CD4-positive, alpha-beta T cell (primary cell): Measurements from ENCODE around the gene GPX3. TPM values are rescaled to one million over a fixed set of nuclear protein-coding genes. Genes with fewer than 3 reads are reported as not detected.

Experiments
- ATAC-seq: fragments of 200-7000 bp; cut with Tn5 transposase; one replicate; pipeline ENCODE4 v1.10.0; 2022; ENCODE audit warnings: mild to moderate bottlenecking; ENCODE audit not compliant: poor library complexity
- CTCF ChIA-PET: fragments of 350-600 bp; sonication (Branson Sonifier 250); formaldehyde crosslinking; loops from one replicate; lab custom pipeline; 2021; ENCODE audit warnings: antibody characterized with exemption, inconsistent platforms; lab: Charles Lee
- POLR2A ChIA-PET: fragments of 350-600 bp; sonication (Branson Sonifier 250); formaldehyde crosslinking; loops from one replicate; lab custom pipeline; 2021; ENCODE audit warnings: antibody characterized with exemption, inconsistent platforms; lab: Charles Lee
- DNase-seq, 14 experiments: peaks; one replicate each; pipeline ENCODE4 v3.0.0-alpha.2; 2013 to 2020; ENCODE audit warnings: mixed read lengths in 2 of 14
- H3K27ac ChIP-seq, 2 donors: one replicate each; pipeline versions ENCODE4 v1.5.1 to v1.7.0; 2013; ENCODE audit warnings: low read length in 2 of 2, low read depth in 1 of 2, mild to moderate bottlenecking in 1 of 2
- H3K27me3 ChIP-seq, 2 experiments: 1 replicate in 1 of 2; 2 replicates in 1 of 2; pipeline versions ENCODE4 v1.6.1 to v1.7.0; 2013; ENCODE audit warnings: low read length in 2 of 2, control low read depth in 1 of 2, mild to moderate bottlenecking in 1 of 2, moderate library complexity in 1 of 2; ENCODE audit not compliant: insufficient read depth in 2 of 2, control insufficient read depth in 1 of 2
- H3K36me3 ChIP-seq: one replicate; pipeline ENCODE4 v1.6.1; 2013; ENCODE audit warnings: low read length, control low read depth; ENCODE audit not compliant: insufficient read depth
- H3K4me1 ChIP-seq: one replicate; pipeline ENCODE4 v1.6.1; 2013; ENCODE audit warnings: low read length, control low read depth; ENCODE audit not compliant: insufficient read depth
- H3K4me3 ChIP-seq: one replicate; pipeline ENCODE4 v1.5.1; 2013; ENCODE audit warnings: mild to moderate bottlenecking, low read length, moderate library complexity
- H3K9me3 ChIP-seq, 2 experiments: 1 replicate in 1 of 2; 2 replicates in 1 of 2; pipeline versions ENCODE4 v1.6.1 to v1.7.0; 2013; ENCODE audit warnings: low read length in 2 of 2, mild to moderate bottlenecking in 2 of 2, control low read depth in 1 of 2, moderate library complexity in 1 of 2; ENCODE audit not compliant: control insufficient read depth in 1 of 2, insufficient read depth in 1 of 2
- H3K27ac Mint-ChIP-seq: one replicate; pipeline ENCODE4 v1.8.0; 2020; ENCODE audit warnings: mixed read lengths
- H3K27me3 Mint-ChIP-seq: one replicate; pipeline ENCODE4 v1.8.0; 2021; ENCODE audit warnings: mixed read lengths
- H3K36me3 Mint-ChIP-seq: one replicate; pipeline ENCODE4 v1.8.0; 2021; ENCODE audit warnings: low read depth, mixed read lengths
- H3K4me1 Mint-ChIP-seq: one replicate; pipeline ENCODE4 v1.8.0; 2021; ENCODE audit warnings: low read depth, mixed read lengths
- H3K4me3 Mint-ChIP-seq: one replicate; pipeline ENCODE4 v1.8.0; 2020; ENCODE audit warnings: mild to moderate bottlenecking, mixed read lengths
- H3K9me3 Mint-ChIP-seq: one replicate; pipeline ENCODE4 v1.8.0; 2020; ENCODE audit warnings: mixed read lengths
- intact Hi-C, 2 experiments: fragments of 100-400 bp; cut with DNase I in 1 of 2; cut with micrococcal nuclease in 1 of 2; formaldehyde crosslinking; loops; one replicate each; pipeline versions ENCODE4 v1.15.1 to v1.9.0; 2023 to 2025; cut with DNase I, micrococcal nuclease
- total RNA-seq, 174 experiments: library from RNA in 2 of 174; stranded (reverse) in 2 of 174; gene quantifications; one replicate each; pipeline ENCODE4 v1.2.3 and lab custom pipeline; 2021 to 2026
- TF ChIP-seq, protein P1 (sequence below): fragments of 200-600 bp; IDR thresholded peaks from one replicate; pipeline ENCODE4 v1.8.0; 2022; ENCODE audit warnings: antibody characterized with exemption, mild to moderate bottlenecking

GPX3 gene
- total RNA-seq, 2 experiments from 2014 or later, result 0.58 TPM; not detected in 1

- Mint-ChIP-seq H3K36me3 (peaks cover 68% of the 10 kb centered on the region), H3K27me3 (no peaks in the 10 kb centered on the region), H3K27ac (peak overlapping the region; percentile 66), H3K4me1 (peaks cover 78% of the 10 kb centered on the region), H3K4me3 (no peak overlapping the region), H3K9me3 (no peaks in the 10 kb centered on the region)
- TF ChIP-seq, protein P1, sequence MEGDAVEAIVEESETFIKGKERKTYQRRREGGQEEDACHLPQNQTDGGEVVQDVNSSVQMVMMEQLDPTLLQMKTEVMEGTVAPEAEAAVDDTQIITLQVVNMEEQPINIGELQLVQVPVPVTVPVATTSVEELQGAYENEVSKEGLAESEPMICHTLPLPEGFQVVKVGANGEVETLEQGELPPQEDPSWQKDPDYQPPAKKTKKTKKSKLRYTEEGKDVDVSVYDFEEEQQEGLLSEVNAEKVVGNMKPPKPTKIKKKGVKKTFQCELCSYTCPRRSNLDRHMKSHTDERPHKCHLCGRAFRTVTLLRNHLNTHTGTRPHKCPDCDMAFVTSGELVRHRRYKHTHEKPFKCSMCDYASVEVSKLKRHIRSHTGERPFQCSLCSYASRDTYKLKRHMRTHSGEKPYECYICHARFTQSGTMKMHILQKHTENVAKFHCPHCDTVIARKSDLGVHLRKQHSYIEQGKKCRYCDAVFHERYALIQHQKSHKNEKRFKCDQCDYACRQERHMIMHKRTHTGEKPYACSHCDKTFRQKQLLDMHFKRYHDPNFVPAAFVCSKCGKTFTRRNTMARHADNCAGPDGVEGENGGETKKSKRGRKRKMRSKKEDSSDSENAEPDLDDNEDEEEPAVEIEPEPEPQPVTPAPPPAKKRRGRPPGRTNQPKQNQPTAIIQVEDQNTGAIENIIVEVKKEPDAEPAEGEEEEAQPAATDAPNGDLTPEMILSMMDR, result no peak
- POLR2A ChIA-PET, result interaction anchor here (1.9 kb wide), 1 partner anchor 12 kb away, joined by 8 read pairs; no protein-coding TSS in a partner anchor
- H3K27me3 ChIP-seq, result no peaks in the 10 kb centered on the region
- DNase-seq (no peak), ATAC-seq (no peak)
- H3K27ac ChIP-seq, result no peak overlapping the region
- no peaks in the 10 kb centered on the region for H3K9me3 ChIP-seq
- H3K4me3 ChIP-seq, result no peak overlapping the region
- H3K36me3 ChIP-seq, result peaks cover 71% of the 10 kb centered on the region
- CTCF ChIA-PET, result interaction anchor here (2.3 kb wide), 1 partner anchor 44 kb away, joined by 11 read pairs; no protein-coding TSS in a partner anchor
- intact Hi-C loops, result no loop called here
- H3K4me1 ChIP-seq, result peaks cover 75% of the 10 kb centered on the region
Measured at GRCh38 chr5:151070449-151070848, 50.1 kb downstream of the GPX3 start.

DNA sequence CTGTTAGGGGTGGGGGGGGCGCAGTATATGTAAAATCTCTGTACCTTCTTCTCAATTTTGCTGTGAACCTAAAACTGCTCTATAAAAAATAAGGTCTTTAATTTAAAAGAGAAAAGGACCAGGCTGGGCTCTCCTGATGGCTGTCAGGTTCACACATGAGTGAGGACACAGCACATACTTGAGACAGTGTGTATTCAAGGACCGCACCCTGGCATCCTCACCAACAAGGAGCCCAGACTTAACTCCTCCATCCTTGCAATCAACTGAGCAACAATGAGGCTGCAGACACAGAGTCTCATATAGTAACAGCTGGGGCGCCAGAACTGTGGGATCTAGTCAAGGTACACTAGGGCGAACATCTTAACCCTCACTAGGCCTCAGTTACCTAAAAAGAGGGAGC, 50.6 kb downstream of the GPX3 start:
- DNase-seq, result no peak
- no peaks in the 10 kb centered on the region for H3K9me3 ChIP-seq
- intact Hi-C loops, result no loop called here
- peaks cover 72% of the 10 kb centered on the region for H3K36me3 ChIP-seq
- Mint-ChIP-seq H3K27me3 (no peaks in the 10 kb centered on the region), H3K36me3 (peaks cover 66% of the 10 kb centered on the region), H3K9me3 (no peaks in the 10 kb centered on the region), H3K4me3 (no peak overlapping the region), H3K27ac (no peak overlapping the region), H3K4me1 (peaks cover 78% of the 10 kb centered on the region)
- ChIA-PET POLR2A (interaction anchor here (0.8 to 1.9 kb wide), 3 partner anchors 9 to 12 kb away, joined by 3 to 5 read pairs (median 3); partner anchors contain the start of gene TNIP1), CTCF (interaction anchor here (2.3 kb wide), 1 partner anchor 44 kb away, joined by 11 read pairs; no protein-coding TSS in a partner anchor)
- no peak for ATAC-seq
- H3K27me3 ChIP-seq, result no peaks in the 10 kb centered on the region
- H3K4me3 ChIP-seq, result no peak overlapping the region
- H3K27ac ChIP-seq, result no peak overlapping the region
- TF ChIP-seq, protein P1, result no peak
- H3K4me1 ChIP-seq, result peaks cover 80% of the 10 kb centered on the region

- ChIA-PET CTCF (interaction anchor here (2.3 kb wide), 1 partner anchor 43 kb away, joined by 11 read pairs; no protein-coding TSS in a partner anchor), POLR2A (interaction anchor here (0.5 to 1.9 kb wide), 5 partner anchors 8 to 53 kb away, joined by 3 to 5 read pairs (median 3); partner anchors contain the start of gene TNIP1)
- Histone ChIP-seq H3K27ac (no peak overlapping the region), H3K4me1 (peaks cover 80% of the 10 kb centered on the region), H3K27me3 (no peaks in the 10 kb centered on the region), H3K9me3 (no peaks in the 10 kb centered on the region), H3K4me3 (no peak overlapping the region), H3K36me3 (peaks cover 72% of the 10 kb centered on the region)
- Mint-ChIP-seq H3K4me1 (peaks cover 79% of the 10 kb centered on the region), H3K9me3 (no peaks in the 10 kb centered on the region), H3K27me3 (no peaks in the 10 kb centered on the region), H3K4me3 (peak overlapping the region; percentile 34), H3K36me3 (peaks cover 68% of the 10 kb centered on the region), H3K27ac (peak overlapping the region; percentile 70)
- ATAC-seq (no peak), DNase-seq (no peak)
- TF ChIP-seq, protein P1, result no peak
- intact Hi-C loops, result no loop called here
Measured at GRCh38 chr5:151071848-151072629, 51.6 kb downstream of the GPX3 start.
